IMR-90 (cell line): ENCODE results near the gene CBX5.

Experiments used
- CEBPB ChIP-seq: IDR thresholded peaks from 2 replicates; pipeline ENCODE4 v1.6.1; 2012; ENCODE audit warnings: low read depth, low read length, improper control_type of control experiment
- CTCF ChIP-seq: conservative IDR thresholded peaks from 2 replicates; pipeline ENCODE4 v1.5.1; 2012; ENCODE audit warnings: mild to moderate bottlenecking, low read depth, low read length, improper control_type of control experiment

- peak; percentile 95 for TF ChIP-seq CEBPB
- TF ChIP-seq CTCF, result no peak
Observed at GRCh38 chr12:54222609-54223008, 57.3 kb downstream of the CBX5 start.
